SU-DHL-6 (cell line): ENCODE results near the gene UTF1.

Source experiments
- H2AFZ ChIP-seq: fragments of 200-600 bp; sonication (generic); 2 replicates; pipeline ENCODE4 v1.6.1; 2014; ENCODE audit warnings: low read depth, mild to moderate bottlenecking, moderate library complexity, mixed read lengths, antibody characterized with exemption, low read length; ENCODE audit not compliant: severe bottlenecking
- H3F3A ChIP-seq: fragments of 200-600 bp; shearing (Covaris generic); 2 replicates; pipeline ENCODE4 v1.6.0; 2016; ENCODE audit warnings: antibody characterized with exemption, mild to moderate bottlenecking; ENCODE audit not compliant: insufficient read depth
- H3K27ac ChIP-seq: fragments of 200-600 bp; sonication (generic); 2 replicates; pipeline ENCODE4 v1.5.1; 2016; ENCODE audit warnings: low read depth, mild to moderate bottlenecking, low read length, moderate library complexity, mixed read lengths
- H3K27me3 ChIP-seq: fragments of 200-600 bp; sonication (generic), shearing (Covaris generic); 2 replicates; pipeline ENCODE4 v1.6.0; 2014; ENCODE audit warnings: mild to moderate bottlenecking, low read length
- H3K36me3 ChIP-seq: fragments of 200-600 bp; sonication (generic); 2 replicates; pipeline ENCODE4 v1.6.1; 2014; ENCODE audit warnings: mild to moderate bottlenecking, low read length, mixed read lengths
- H3K4me2 ChIP-seq: fragments of 300-600, 200-600 bp; shearing (Covaris generic), sonication (generic); 2 replicates; pipeline ENCODE4 v1.6.0; 2014; ENCODE audit warnings: low read length, low read depth, mild to moderate bottlenecking; ENCODE audit not compliant: poor library complexity, severe bottlenecking
- H3K4me3 ChIP-seq: fragments of 200-600 bp; sonication (generic); 2 replicates; pipeline ENCODE4 v1.5.1; 2014; ENCODE audit warnings: antibody characterized with exemption, low read length, mild to moderate bottlenecking, mixed read lengths; ENCODE audit not compliant: insufficient read depth, poor library complexity, severe bottlenecking
- H3K79me2 ChIP-seq: fragments of 200-600 bp; sonication (generic); 2 replicates; pipeline ENCODE4 v1.6.1; 2014; ENCODE audit warnings: mild to moderate bottlenecking, low read length, moderate library complexity; ENCODE audit not compliant: insufficient read depth
- H3K9ac ChIP-seq: fragments of 200-600 bp; sonication (generic); 2 replicates; pipeline ENCODE4 v1.7.0; 2014; ENCODE audit warnings: mild to moderate bottlenecking, low read length
- H3K9me2 ChIP-seq: fragments of 200-600 bp; sonication (generic); replicated peaks from 2 replicates; pipeline ENCODE4 v1.6.1; 2014; ENCODE audit warnings: low read length; ENCODE audit not compliant: insufficient read depth
- H3K9me3 ChIP-seq: fragments of 200-600 bp; sonication (generic); 2 replicates; pipeline ENCODE4 v1.6.1; 2014; ENCODE audit warnings: low read length, mixed read lengths; ENCODE audit not compliant: insufficient read depth
- H4K20me1 ChIP-seq: fragments of 200-600 bp; sonication (generic); 2 replicates; pipeline ENCODE4 v1.6.1; 2014; ENCODE audit warnings: low read depth, mild to moderate bottlenecking, antibody characterized with exemption, low read length, moderate library complexity, mixed read lengths
- CTCF ChIP-seq: fragments of 200-600 bp; sonication (generic); IDR thresholded peaks from one replicate; pipeline ENCODE4 v1.5.1; 2017; ENCODE audit warnings: antibody characterized with exemption, mild to moderate bottlenecking, low read length, moderate library complexity; ENCODE audit not compliant: insufficient read depth, poor library complexity, severe bottlenecking
- EZH2phosphoT487 ChIP-seq: fragments of 200-600 bp; sonication (generic), shearing (Covaris generic); conservative IDR thresholded peaks from 2 replicates; pipeline ENCODE4 v1.6.1; 2018; ENCODE audit warnings: mild to moderate bottlenecking, antibody characterized with exemption, low read length, moderate library complexity, mixed read lengths

The UTF1 gene

DNA sequence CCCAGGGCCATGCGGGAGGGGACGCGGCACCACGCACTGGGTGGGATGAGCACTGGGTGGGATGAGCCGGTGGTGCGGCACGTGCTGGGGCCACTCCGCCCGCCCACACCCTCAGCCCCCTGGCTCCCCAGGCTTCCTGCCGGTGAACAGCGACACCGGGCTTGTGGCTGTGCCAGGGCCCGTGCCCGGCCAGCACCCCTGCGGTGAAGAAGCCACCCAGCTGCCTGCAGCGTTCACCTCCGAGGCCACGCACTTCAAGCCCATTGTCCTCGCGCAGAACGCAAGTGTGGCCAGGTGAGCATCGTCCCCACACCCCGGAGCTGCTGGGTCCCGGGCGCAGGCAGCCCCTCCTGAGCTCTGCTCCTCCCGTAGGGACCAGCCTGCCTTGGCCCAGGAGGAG is 31.8 kb upstream of the UTF1 start:
- Histone ChIP-seq H3K36me3 (no peaks in the 10 kb centered on the region), H3K79me2 (no peaks in the 10 kb centered on the region), H3K9me3 (no peaks in the 10 kb centered on the region), H3K27me3 (no peaks in the 10 kb centered on the region), H3K9me2 (no peaks in the 10 kb centered on the region), H3K9ac (no peak overlapping the region), H3K4me3 (no peak overlapping the region), H3K4me2 (no peak overlapping the region), H3F3A (no peaks in the 10 kb centered on the region), H4K20me1 (no peaks in the 10 kb centered on the region), H2AFZ (no peak overlapping the region), H3K27ac (no peak overlapping the region)
- no peak for TF ChIP-seq CTCF
- no peak for TF ChIP-seq EZH2phosphoT487

- no peak overlapping the region for H3K4me2 ChIP-seq
- no peaks in the 10 kb centered on the region for H3K9me3 ChIP-seq
- H2AFZ ChIP-seq, result no peak overlapping the region
- H3K79me2 ChIP-seq, result no peaks in the 10 kb centered on the region
- H3K4me3 ChIP-seq, result no peak overlapping the region
- H3K27ac ChIP-seq, result no peak overlapping the region
- no peaks in the 10 kb centered on the region for H3K9me2 ChIP-seq
- no peaks in the 10 kb centered on the region for H3F3A ChIP-seq
- no peak for TF ChIP-seq EZH2phosphoT487
- no peak for TF ChIP-seq CTCF
- no peak overlapping the region for H3K9ac ChIP-seq
- H3K36me3 ChIP-seq, result no peaks in the 10 kb centered on the region
- no peaks in the 10 kb centered on the region for H4K20me1 ChIP-seq
- H3K27me3 ChIP-seq, result no peaks in the 10 kb centered on the region
These were observed 31.2 kb upstream of the UTF1 start for GRCh38 chr10:133198621-133199487.

- TF ChIP-seq EZH2phosphoT487 (no peak), CTCF (no peak)
- Histone ChIP-seq H3K4me3 (no peak overlapping the region), H3K27me3 (no peaks in the 10 kb centered on the region), H3K79me2 (no peaks in the 10 kb centered on the region), H3K9me3 (no peaks in the 10 kb centered on the region), H3K36me3 (no peaks in the 10 kb centered on the region), H3K9ac (no peak overlapping the region), H3F3A (no peaks in the 10 kb centered on the region), H4K20me1 (no peaks in the 10 kb centered on the region), H3K27ac (no peak overlapping the region), H3K9me2 (no peaks in the 10 kb centered on the region), H3K4me2 (no peak overlapping the region), H2AFZ (no peak overlapping the region)
These were observed 30.5 kb upstream of the UTF1 start for GRCh38 chr10:133199488-133199885.
